GM23338 (cell line): ENCODE measurements around the gene NDNF. TPM values are rescaled to one million over a fixed set of nuclear protein-coding genes. Genes with fewer than 3 reads are reported as not detected.

Source experiments
- ATAC-seq: fragments of 200-7000 bp; cut with Tn5 transposase; 3 replicates; pipeline ENCODE4 v1.9.1; 2020
- DNase-seq: peaks from one replicate; pipeline ENCODE4 v3.0.0-alpha.2; 2015; ENCODE audit warnings: low spot score
- H2AFZ ChIP-seq: fragments of 200-600 bp; sonication (generic); 2 replicates; pipeline ENCODE4 v1.8.0; 2016; ENCODE audit warnings: antibody characterized with exemption, mild to moderate bottlenecking, moderate library complexity
- H3F3A ChIP-seq: fragments of 200-600 bp; sonication (generic); replicated peaks from 2 replicates; pipeline ENCODE4 v1.8.0; 2017; ENCODE audit warnings: antibody characterized with exemption, mixed run types, low read depth
- H3K27ac ChIP-seq: fragments of 200-600 bp; sonication (generic); 2 replicates; pipeline ENCODE4 v1.6.1; 2016; ENCODE audit warnings: low read depth
- H3K27me3 ChIP-seq: fragments of 200-600 bp; sonication (generic); 2 replicates; pipeline ENCODE4 v1.8.0; 2016; ENCODE audit warnings: mild to moderate bottlenecking, mixed run types, moderate library complexity; ENCODE audit not compliant: insufficient read depth
- H3K36me3 ChIP-seq: fragments of 200-600 bp; sonication (generic); 2 replicates; pipeline ENCODE4 v1.8.0; 2016; ENCODE audit warnings: mild to moderate bottlenecking; ENCODE audit not compliant: insufficient read depth
- H3K4me1 ChIP-seq: fragments of 200-600 bp; sonication (generic); 2 replicates; pipeline ENCODE4 v1.8.0; 2016; ENCODE audit warnings: mild to moderate bottlenecking, moderate library complexity; ENCODE audit not compliant: insufficient read depth
- H3K4me2 ChIP-seq: fragments of 200-600 bp; sonication (generic); 2 replicates; pipeline ENCODE4 v1.7.1; 2017; ENCODE audit warnings: mixed run types
- H3K4me3 ChIP-seq: fragments of 200-600 bp; sonication (generic); 2 replicates; pipeline ENCODE4 v1.6.1; 2016; ENCODE audit warnings: mixed run types
- H3K79me2 ChIP-seq: fragments of 200-600 bp; sonication (generic); replicated peaks from 2 replicates; pipeline ENCODE4 v1.8.0; 2017; ENCODE audit warnings: mild to moderate bottlenecking; ENCODE audit not compliant: insufficient read depth
- H3K9me2 ChIP-seq: fragments of 200-600 bp; sonication (generic); 2 replicates; pipeline ENCODE4 v1.8.0; 2017; ENCODE audit not compliant: insufficient read depth
- H4K20me1 ChIP-seq: fragments of 200-600 bp; sonication (generic); replicated peaks from 2 replicates; pipeline ENCODE4 v1.8.0; 2017; ENCODE audit warnings: mild to moderate bottlenecking; ENCODE audit not compliant: insufficient read depth
- H3K27ac Mint-ChIP-seq: 2 replicates; pipeline ENCODE4 v1.8.0; 2020; ENCODE audit warnings: inconsistent platforms, mild to moderate bottlenecking, moderate library complexity, mixed read lengths
- H3K27me3 Mint-ChIP-seq: 3 replicates; pipeline ENCODE4 v1.8.0; 2022; ENCODE audit warnings: low read depth, mild to moderate bottlenecking, moderate library complexity, mixed read lengths, inconsistent platforms; ENCODE audit not compliant: insufficient read depth, poor library complexity
- H3K36me3 Mint-ChIP-seq: 3 replicates; pipeline ENCODE4 v1.8.0; 2021; ENCODE audit warnings: low read depth, mild to moderate bottlenecking, inconsistent platforms, moderate library complexity, mixed read lengths
- H3K4me1 Mint-ChIP-seq: 3 replicates; pipeline ENCODE4 v1.8.0; 2020; ENCODE audit warnings: mild to moderate bottlenecking, inconsistent platforms, mixed read lengths
- H3K4me3 Mint-ChIP-seq: 3 replicates; pipeline ENCODE4 v1.8.0; 2021; ENCODE audit warnings: moderate library complexity, mild to moderate bottlenecking, inconsistent platforms, mixed read lengths
- H3K9me3 Mint-ChIP-seq: 3 replicates; pipeline ENCODE4 v1.8.0; 2020; ENCODE audit warnings: moderate library complexity, mild to moderate bottlenecking, inconsistent platforms, mixed read lengths
- CREB1 ChIP-seq: fragments of 250-450 bp; sonication (Bioruptor Pico); IDR thresholded peaks from 2 replicates; pipeline ENCODE4 v1.5.0; 2020; ENCODE audit warnings: low read depth, mild to moderate bottlenecking, moderate library complexity
- EZH2 ChIP-seq: fragments of 200-600 bp; sonication (generic); IDR thresholded peaks from one replicate; pipeline ENCODE4 v1.8.0; 2017; ENCODE audit warnings: antibody characterized with exemption, mild to moderate bottlenecking, low read depth; ENCODE audit not compliant: unreplicated experiment
- EZH2phosphoT487 ChIP-seq: fragments of 200-600 bp; sonication (generic); IDR thresholded peaks from one replicate; pipeline ENCODE4 v1.8.1; 2018; ENCODE audit warnings: antibody characterized with exemption; ENCODE audit not compliant: unreplicated experiment
- STAT1 ChIP-seq: IDR thresholded peaks from one replicate; pipeline ENCODE4 v1.6.1; 2016; ENCODE audit warnings: antibody characterized with exemption; ENCODE audit not compliant: unreplicated experiment
- ZNF114 ChIP-seq: fragments of 250-450 bp; sonication (Bioruptor Pico); IDR thresholded peaks from 2 replicates; pipeline ENCODE4 v1.5.0; 2020; ENCODE audit warnings: mild to moderate bottlenecking, moderate library complexity
- polyA plus RNA-seq: library from polyadenylated mRNA; unstranded; fragments of >200 nt; fragmentation: Nextera tagmentation; extraction: Ambion mirVana; gene quantifications from 2 replicates; pipeline ENCODE4 v1.2.1, GENCODE V29; 2016
- total RNA-seq: library from RNA; depleted of rRNA; stranded (reverse); fragments of >200 nt; shearing (Covaris generic); gene quantifications from 2 replicates; pipeline ENCODE4 v1.2.3, GENCODE V29; 2014
- TF ChIP-seq, protein P1 (sequence below): IDR thresholded peaks from 2 replicates; pipeline ENCODE4 v1.6.1; 2016; ENCODE audit warnings: antibody characterized with exemption
- TF ChIP-seq, protein P2 (sequence below), 2 experiments: fragments of 200-600 bp in 1 of 2; sonication (generic) in 1 of 2; conservative IDR thresholded peaks; 2 replicates each; pipeline versions ENCODE4 v1.5.1 to v1.6.1; 2016 to 2017; ENCODE audit warnings: antibody characterized with exemption in 2 of 2, low read depth in 2 of 2, mild to moderate bottlenecking in 2 of 2, moderate library complexity in 1 of 2
- TF ChIP-seq, protein P3 (sequence below): fragments of 250-450 bp; sonication (Bioruptor Pico); IDR thresholded peaks from 2 replicates; pipeline ENCODE4 v1.5.0; 2020; ENCODE audit warnings: mild to moderate bottlenecking, moderate library complexity
- TF ChIP-seq, protein P4 (sequence below): IDR thresholded peaks from one replicate; pipeline ENCODE4 v1.6.1; 2018; ENCODE audit warnings: antibody characterized with exemption; ENCODE audit not compliant: unreplicated experiment

Gene NDNF
- total and polyA plus RNA-seq, 2 experiments from 2014 or later, result 0.31 to 0.73 TPM

DNA sequence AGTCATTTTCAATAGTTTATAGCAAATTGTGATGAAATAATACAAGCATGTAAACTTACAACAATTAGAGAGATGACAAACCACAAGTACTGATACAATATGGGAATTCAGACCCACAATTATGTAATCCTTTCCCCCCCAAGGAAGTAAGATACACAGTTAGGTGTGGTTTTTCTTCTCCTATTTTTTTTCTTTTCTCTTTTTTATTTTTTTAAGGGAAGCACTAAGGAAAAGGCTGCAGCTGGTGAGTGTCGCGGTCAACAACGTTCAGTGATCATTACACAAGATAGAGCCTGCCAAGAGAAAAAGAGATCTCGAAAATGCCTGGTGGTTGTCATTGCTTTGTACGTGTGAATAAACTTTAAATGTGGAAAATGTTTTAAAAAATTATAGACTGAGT is 9.8 kb downstream of the NDNF start:
- no peak for ATAC-seq
- peak overlapping the region; percentile 74; the same call in 1 of the 2 replicates for H3K27ac Mint-ChIP-seq
- H3K36me3 Mint-ChIP-seq, result no peaks in the 10 kb centered on the region

More for the DNA sequence above, 9.8 kb downstream of the NDNF start:
- Histone ChIP-seq H3K4me2 (no peak overlapping the region), H2AFZ (no peak overlapping the region), H3F3A (no peaks in the 10 kb centered on the region), H3K79me2 (no peaks in the 10 kb centered on the region), H4K20me1 (no peaks in the 10 kb centered on the region), H3K4me3 (no peak overlapping the region), H3K36me3 (no peaks in the 10 kb centered on the region), H3K27me3 (no peaks in the 10 kb centered on the region), H3K27ac (no peak overlapping the region), H3K4me1 (peaks cover 18% of the 10 kb centered on the region), H3K9me2 (no peaks in the 10 kb centered on the region)
- TF ChIP-seq EZH2phosphoT487 (no peak), CREB1 (no peak), ZNF114 (CRISPR knock-in tag) (no peak), EZH2 (no peak), STAT1 (no peak)
- TF ChIP-seq, protein P1, sequence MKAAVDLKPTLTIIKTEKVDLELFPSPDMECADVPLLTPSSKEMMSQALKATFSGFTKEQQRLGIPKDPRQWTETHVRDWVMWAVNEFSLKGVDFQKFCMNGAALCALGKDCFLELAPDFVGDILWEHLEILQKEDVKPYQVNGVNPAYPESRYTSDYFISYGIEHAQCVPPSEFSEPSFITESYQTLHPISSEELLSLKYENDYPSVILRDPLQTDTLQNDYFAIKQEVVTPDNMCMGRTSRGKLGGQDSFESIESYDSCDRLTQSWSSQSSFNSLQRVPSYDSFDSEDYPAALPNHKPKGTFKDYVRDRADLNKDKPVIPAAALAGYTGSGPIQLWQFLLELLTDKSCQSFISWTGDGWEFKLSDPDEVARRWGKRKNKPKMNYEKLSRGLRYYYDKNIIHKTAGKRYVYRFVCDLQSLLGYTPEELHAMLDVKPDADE, result no peak
- TF ChIP-seq, protein P2, sequence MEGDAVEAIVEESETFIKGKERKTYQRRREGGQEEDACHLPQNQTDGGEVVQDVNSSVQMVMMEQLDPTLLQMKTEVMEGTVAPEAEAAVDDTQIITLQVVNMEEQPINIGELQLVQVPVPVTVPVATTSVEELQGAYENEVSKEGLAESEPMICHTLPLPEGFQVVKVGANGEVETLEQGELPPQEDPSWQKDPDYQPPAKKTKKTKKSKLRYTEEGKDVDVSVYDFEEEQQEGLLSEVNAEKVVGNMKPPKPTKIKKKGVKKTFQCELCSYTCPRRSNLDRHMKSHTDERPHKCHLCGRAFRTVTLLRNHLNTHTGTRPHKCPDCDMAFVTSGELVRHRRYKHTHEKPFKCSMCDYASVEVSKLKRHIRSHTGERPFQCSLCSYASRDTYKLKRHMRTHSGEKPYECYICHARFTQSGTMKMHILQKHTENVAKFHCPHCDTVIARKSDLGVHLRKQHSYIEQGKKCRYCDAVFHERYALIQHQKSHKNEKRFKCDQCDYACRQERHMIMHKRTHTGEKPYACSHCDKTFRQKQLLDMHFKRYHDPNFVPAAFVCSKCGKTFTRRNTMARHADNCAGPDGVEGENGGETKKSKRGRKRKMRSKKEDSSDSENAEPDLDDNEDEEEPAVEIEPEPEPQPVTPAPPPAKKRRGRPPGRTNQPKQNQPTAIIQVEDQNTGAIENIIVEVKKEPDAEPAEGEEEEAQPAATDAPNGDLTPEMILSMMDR (conservative IDR thresholded peaks at IDR 0.05; ENCODE audit: low read depth in 2 of 2), result no peak
- TF ChIP-seq, protein P3, sequence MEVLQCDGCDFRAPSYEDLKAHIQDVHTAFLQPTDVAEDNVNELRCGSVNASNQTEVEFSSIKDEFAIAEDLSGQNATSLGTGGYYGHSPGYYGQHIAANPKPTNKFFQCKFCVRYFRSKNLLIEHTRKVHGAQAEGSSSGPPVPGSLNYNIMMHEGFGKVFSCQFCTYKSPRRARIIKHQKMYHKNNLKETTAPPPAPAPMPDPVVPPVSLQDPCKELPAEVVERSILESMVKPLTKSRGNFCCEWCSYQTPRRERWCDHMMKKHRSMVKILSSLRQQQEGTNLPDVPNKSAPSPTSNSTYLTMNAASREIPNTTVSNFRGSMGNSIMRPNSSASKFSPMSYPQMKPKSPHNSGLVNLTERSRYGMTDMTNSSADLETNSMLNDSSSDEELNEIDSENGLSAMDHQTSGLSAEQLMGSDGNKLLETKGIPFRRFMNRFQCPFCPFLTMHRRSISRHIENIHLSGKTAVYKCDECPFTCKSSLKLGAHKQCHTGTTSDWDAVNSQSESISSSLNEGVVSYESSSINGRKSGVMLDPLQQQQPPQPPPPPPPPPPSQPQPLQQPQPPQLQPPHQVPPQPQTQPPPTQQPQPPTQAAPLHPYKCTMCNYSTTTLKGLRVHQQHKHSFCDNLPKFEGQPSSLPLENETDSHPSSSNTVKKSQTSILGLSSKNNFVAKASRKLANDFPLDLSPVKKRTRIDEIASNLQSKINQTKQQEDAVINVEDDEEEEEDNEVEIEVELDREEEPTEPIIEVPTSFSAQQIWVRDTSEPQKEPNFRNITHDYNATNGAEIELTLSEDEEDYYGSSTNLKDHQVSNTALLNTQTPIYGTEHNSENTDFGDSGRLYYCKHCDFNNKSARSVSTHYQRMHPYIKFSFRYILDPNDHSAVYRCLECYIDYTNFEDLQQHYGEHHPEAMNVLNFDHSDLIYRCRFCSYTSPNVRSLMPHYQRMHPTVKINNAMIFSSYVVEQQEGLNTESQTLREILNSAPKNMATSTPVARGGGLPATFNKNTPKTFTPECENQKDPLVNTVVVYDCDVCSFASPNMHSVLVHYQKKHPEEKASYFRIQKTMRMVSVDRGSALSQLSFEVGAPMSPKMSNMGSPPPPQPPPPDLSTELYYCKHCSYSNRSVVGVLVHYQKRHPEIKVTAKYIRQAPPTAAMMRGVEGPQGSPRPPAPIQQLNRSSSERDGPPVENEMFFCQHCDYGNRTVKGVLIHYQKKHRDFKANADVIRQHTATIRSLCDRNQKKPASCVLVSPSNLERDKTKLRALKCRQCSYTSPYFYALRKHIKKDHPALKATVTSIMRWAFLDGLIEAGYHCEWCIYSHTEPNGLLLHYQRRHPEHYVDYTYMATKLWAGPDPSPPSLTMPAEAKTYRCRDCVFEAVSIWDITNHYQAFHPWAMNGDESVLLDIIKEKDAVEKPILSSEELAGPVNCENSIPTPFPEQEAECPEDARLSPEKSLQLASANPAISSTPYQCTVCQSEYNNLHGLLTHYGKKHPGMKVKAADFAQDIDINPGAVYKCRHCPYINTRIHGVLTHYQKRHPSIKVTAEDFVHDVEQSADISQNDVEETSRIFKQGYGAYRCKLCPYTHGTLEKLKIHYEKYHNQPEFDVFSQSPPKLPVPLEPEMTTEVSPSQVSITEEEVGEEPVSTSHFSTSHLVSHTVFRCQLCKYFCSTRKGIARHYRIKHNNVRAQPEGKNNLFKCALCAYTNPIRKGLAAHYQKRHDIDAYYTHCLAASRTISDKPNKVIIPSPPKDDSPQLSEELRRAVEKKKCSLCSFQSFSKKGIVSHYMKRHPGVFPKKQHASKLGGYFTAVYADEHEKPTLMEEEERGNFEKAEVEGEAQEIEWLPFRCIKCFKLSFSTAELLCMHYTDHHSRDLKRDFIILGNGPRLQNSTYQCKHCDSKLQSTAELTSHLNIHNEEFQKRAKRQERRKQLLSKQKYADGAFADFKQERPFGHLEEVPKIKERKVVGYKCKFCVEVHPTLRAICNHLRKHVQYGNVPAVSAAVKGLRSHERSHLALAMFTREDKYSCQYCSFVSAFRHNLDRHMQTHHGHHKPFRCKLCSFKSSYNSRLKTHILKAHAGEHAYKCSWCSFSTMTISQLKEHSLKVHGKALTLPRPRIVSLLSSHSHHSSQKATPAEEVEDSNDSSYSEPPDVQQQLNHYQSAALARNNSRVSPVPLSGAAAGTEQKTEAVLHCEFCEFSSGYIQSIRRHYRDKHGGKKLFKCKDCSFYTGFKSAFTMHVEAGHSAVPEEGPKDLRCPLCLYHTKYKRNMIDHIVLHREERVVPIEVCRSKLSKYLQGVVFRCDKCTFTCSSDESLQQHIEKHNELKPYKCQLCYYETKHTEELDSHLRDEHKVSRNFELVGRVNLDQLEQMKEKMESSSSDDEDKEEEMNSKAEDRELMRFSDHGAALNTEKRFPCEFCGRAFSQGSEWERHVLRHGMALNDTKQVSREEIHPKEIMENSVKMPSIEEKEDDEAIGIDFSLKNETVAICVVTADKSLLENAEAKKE (CRISPR knock-in tag), result no peak
- TF ChIP-seq, protein P4, sequence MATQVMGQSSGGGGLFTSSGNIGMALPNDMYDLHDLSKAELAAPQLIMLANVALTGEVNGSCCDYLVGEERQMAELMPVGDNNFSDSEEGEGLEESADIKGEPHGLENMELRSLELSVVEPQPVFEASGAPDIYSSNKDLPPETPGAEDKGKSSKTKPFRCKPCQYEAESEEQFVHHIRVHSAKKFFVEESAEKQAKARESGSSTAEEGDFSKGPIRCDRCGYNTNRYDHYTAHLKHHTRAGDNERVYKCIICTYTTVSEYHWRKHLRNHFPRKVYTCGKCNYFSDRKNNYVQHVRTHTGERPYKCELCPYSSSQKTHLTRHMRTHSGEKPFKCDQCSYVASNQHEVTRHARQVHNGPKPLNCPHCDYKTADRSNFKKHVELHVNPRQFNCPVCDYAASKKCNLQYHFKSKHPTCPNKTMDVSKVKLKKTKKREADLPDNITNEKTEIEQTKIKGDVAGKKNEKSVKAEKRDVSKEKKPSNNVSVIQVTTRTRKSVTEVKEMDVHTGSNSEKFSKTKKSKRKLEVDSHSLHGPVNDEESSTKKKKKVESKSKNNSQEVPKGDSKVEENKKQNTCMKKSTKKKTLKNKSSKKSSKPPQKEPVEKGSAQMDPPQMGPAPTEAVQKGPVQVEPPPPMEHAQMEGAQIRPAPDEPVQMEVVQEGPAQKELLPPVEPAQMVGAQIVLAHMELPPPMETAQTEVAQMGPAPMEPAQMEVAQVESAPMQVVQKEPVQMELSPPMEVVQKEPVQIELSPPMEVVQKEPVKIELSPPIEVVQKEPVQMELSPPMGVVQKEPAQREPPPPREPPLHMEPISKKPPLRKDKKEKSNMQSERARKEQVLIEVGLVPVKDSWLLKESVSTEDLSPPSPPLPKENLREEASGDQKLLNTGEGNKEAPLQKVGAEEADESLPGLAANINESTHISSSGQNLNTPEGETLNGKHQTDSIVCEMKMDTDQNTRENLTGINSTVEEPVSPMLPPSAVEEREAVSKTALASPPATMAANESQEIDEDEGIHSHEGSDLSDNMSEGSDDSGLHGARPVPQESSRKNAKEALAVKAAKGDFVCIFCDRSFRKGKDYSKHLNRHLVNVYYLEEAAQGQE, result no peak
- Mint-ChIP-seq H3K4me3 (no peak overlapping the region), H3K4me1 (peaks cover 23% of the 10 kb centered on the region), H3K9me3 (no peaks in the 10 kb centered on the region), H3K27me3 (peaks cover 2% of the 10 kb centered on the region)
- DNase-seq, result peak; percentile 8
